DND-41 (cell line): ENCODE results near the gene SMYD5.

Source experiments
- ATAC-seq: fragments of 200-7000 bp; cut with Tn5 transposase; 3 replicates; pipeline ENCODE4 v1.9.1; 2021; ENCODE audit warnings: low read depth; ENCODE audit not compliant: insufficient read depth
- DNase-seq: peaks from one replicate; pipeline ENCODE4 v3.0.0-alpha.2; 2020
- H2AFZ ChIP-seq: 2 replicates; pipeline ENCODE4 v1.6.0; 2012; ENCODE audit warnings: low read depth, low read length
- H3K27ac ChIP-seq: 2 replicates; pipeline ENCODE4 v1.5.1; 2012; ENCODE audit warnings: low read length, inconsistent platforms
- H3K27me3 ChIP-seq: fragments of 200-600 bp; sonication (generic); 2 replicates; pipeline ENCODE4 v1.6.0; 2012; ENCODE audit warnings: low read length, mild to moderate bottlenecking, inconsistent platforms; ENCODE audit not compliant: insufficient read depth, poor library complexity
- H3K36me3 ChIP-seq: 2 replicates; pipeline ENCODE4 v1.5.1; 2012; ENCODE audit warnings: low read length, inconsistent platforms; ENCODE audit not compliant: insufficient read depth
- H3K4me1 ChIP-seq: 2 replicates; pipeline ENCODE4 v1.5.1; 2012; ENCODE audit warnings: mild to moderate bottlenecking, low read length; ENCODE audit not compliant: insufficient read depth
- H3K4me2 ChIP-seq: 2 replicates; pipeline ENCODE4 v1.6.0; 2012; ENCODE audit warnings: mild to moderate bottlenecking, moderate library complexity, low read length, inconsistent platforms; ENCODE audit not compliant: insufficient read depth
- H3K4me3 ChIP-seq, 2 experiments: fragments of 200-600 bp in 1 of 2; shearing (Covaris generic) in 1 of 2; 2 replicates each; pipeline ENCODE4 v1.5.1; 2012 to 2016; ENCODE audit warnings: inconsistent platforms in 2 of 2, low read length in 2 of 2, mild to moderate bottlenecking in 2 of 2, low read depth in 1 of 2, moderate library complexity in 1 of 2
- H3K79me2 ChIP-seq: 2 replicates; pipeline ENCODE4 v1.6.0; 2012; ENCODE audit warnings: low read length, inconsistent platforms; ENCODE audit not compliant: insufficient read depth
- H3K9ac ChIP-seq: 2 replicates; pipeline ENCODE4 v1.6.0; 2012; ENCODE audit warnings: low read depth, mild to moderate bottlenecking, inconsistent platforms, low read length, moderate library complexity
- H3K9me3 ChIP-seq: 2 replicates; pipeline ENCODE4 v1.5.1; 2012; ENCODE audit warnings: low read length, moderate library complexity, mild to moderate bottlenecking, inconsistent platforms; ENCODE audit not compliant: insufficient read depth, severe bottlenecking
- H4K20me1 ChIP-seq: 2 replicates; pipeline ENCODE4 v1.6.0; 2012; ENCODE audit warnings: low read length; ENCODE audit not compliant: insufficient read depth
- EZH2 ChIP-seq: IDR thresholded peaks from 3 replicates; pipeline ENCODE4 v1.6.1; 2012; ENCODE audit warnings: borderline replicate concordance, low read depth, mild to moderate bottlenecking, moderate library complexity, low read length, inconsistent platforms; ENCODE audit not compliant: severe bottlenecking
- TF ChIP-seq, protein P1 (sequence below): IDR thresholded peaks from 2 replicates; pipeline ENCODE4 v1.5.1; 2012; ENCODE audit warnings: borderline replicate concordance, low read length, moderate library complexity, mild to moderate bottlenecking; ENCODE audit not compliant: poor library complexity, severe bottlenecking; ENCODE audit errors: extremely low read depth

SMYD5 gene

DNA sequence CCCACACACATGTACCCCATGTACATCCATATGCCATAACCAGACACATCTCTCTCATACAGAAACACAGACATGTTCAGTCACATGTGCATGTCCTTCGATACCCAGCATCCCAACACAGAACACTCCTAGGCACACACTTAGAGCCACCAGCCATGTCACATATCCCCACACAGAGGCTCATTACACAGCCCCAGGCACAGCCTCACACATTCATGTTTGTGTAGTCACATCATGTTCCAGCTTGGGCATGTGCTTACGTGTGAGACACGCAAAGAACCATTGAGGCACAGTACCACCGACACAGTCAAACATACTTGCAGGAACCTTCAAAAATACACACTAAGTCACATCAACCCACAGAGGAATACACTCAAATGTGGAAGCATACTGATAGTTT, 53.0 kb downstream of the SMYD5 start:
- Histone ChIP-seq H3K36me3 (peaks cover 82% of the 10 kb centered on the region), H3K9ac (no peak overlapping the region), H3K27ac (no peak overlapping the region), H3K27me3 (no peaks in the 10 kb centered on the region), H3K4me2 (no peak overlapping the region), H2AFZ (no peak overlapping the region), H3K79me2 (peaks cover 32% of the 10 kb centered on the region), H3K9me3 (no peaks in the 10 kb centered on the region), H4K20me1 (peaks cover 49% of the 10 kb centered on the region), H3K4me3 (no peak overlapping the region), H3K4me1 (no peaks in the 10 kb centered on the region)
- no peak for ATAC-seq
- TF ChIP-seq, protein P1, sequence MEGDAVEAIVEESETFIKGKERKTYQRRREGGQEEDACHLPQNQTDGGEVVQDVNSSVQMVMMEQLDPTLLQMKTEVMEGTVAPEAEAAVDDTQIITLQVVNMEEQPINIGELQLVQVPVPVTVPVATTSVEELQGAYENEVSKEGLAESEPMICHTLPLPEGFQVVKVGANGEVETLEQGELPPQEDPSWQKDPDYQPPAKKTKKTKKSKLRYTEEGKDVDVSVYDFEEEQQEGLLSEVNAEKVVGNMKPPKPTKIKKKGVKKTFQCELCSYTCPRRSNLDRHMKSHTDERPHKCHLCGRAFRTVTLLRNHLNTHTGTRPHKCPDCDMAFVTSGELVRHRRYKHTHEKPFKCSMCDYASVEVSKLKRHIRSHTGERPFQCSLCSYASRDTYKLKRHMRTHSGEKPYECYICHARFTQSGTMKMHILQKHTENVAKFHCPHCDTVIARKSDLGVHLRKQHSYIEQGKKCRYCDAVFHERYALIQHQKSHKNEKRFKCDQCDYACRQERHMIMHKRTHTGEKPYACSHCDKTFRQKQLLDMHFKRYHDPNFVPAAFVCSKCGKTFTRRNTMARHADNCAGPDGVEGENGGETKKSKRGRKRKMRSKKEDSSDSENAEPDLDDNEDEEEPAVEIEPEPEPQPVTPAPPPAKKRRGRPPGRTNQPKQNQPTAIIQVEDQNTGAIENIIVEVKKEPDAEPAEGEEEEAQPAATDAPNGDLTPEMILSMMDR: no peak
- TF ChIP-seq EZH2: no peak
- no peak for DNase-seq

- no peak overlapping the region for H3K4me3 ChIP-seq
- no peaks in the 10 kb centered on the region for H3K27me3 ChIP-seq
- no peak overlapping the region for H3K4me2 ChIP-seq
- no peak for ATAC-seq
- no peak overlapping the region for H3K27ac ChIP-seq
- no peak overlapping the region for H2AFZ ChIP-seq
- H3K4me1 ChIP-seq: no peaks in the 10 kb centered on the region
- TF ChIP-seq, protein P1: no peak
- TF ChIP-seq EZH2: no peak
- H4K20me1 ChIP-seq: peaks cover 56% of the 10 kb centered on the region
- H3K36me3 ChIP-seq: peaks cover 76% of the 10 kb centered on the region
- H3K79me2 ChIP-seq: peaks cover 42% of the 10 kb centered on the region
- H3K9ac ChIP-seq: no peak overlapping the region
- no peaks in the 10 kb centered on the region for H3K9me3 ChIP-seq
- DNase-seq: no peak
Measured at GRCh38 chr2:73268366-73268829, 54.4 kb downstream of the SMYD5 start.

DNA sequence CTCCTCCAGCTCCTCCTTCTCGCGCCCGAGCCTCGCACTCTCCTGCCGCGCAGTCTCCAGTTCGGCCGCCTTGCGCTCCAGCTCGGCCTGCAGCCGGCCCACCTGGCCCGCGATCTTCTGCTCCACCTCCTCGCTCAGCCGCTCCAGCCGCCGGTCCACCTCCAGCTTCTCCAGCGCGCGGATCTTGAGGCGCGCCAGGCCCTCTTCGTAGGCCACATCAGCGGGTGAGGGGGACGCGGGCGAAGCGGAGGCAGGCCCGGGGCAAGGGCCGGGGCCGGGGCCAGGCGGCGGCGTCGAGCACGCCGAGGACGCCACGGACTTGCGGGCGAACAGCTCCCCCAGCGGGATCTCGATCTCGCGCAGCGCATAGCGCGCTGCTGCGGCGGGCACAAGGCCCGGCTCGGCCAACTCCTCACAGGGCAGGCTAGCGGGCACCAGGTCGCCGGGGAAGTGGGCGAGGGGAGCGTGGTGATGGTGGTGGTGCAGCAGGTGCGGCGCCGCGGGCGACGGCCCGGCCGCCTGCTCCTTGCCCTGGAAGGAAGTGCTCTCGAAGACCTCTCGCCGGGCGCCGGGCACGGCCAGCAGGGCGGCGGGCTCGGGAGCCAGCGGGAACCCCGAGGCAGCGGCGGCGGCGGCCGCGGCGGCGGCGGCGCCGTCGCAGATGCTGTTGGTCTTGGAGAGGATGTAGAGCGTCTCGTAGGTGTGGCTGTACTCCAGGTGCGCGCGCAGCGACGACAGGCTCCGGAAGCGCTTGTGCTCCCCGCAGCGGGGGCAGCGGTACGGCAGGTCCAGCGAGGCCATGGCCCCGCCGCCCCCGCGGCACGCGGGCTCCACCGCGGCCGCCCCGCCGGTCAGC, 55.0 kb downstream of the SMYD5 start:
- Histone ChIP-seq H4K20me1 (peaks cover 56% of the 10 kb centered on the region), H3K79me2 (peaks cover 49% of the 10 kb centered on the region), H3K4me1 (no peaks in the 10 kb centered on the region), H3K27ac (no peak overlapping the region), H2AFZ (no peak overlapping the region), H3K27me3 (no peaks in the 10 kb centered on the region), H3K4me2 (no peak overlapping the region), H3K36me3 (peaks cover 69% of the 10 kb centered on the region), H3K9me3 (no peaks in the 10 kb centered on the region), H3K9ac (no peak overlapping the region), H3K4me3 (no peak overlapping the region)
- DNase-seq (no peak), ATAC-seq (no peak)
- TF ChIP-seq EZH2: no peak
- TF ChIP-seq, protein P1: no peak
